ENCODE results near the gene ZSCAN2. TPM values are rescaled to one million over a fixed set of nuclear protein-coding genes. Genes with fewer than 3 reads are reported as not detected.

The ZSCAN2 gene
- total RNA-seq, 1 donor from 2014 or later, result 45.6 TPM

GRCh38 chr15:84671211-84671610, 70.4 kb downstream of the ZSCAN2 start:
- Mint-ChIP-seq H3K36me3 (peaks cover 35% of the 10 kb centered on the region), H3K4me3 (no peak overlapping the region), H3K4me1 (no peaks in the 10 kb centered on the region), H3K27ac (no peak overlapping the region), H3K27me3 (ENCODE audit: low read depth) (no peaks in the 10 kb centered on the region), H3K9me3 (no peaks in the 10 kb centered on the region)
- TF ChIP-seq CTCF (IDR thresholded peaks at IDR 0.05; ENCODE audit: unreplicated experiment), result no peak
- DNase-seq (ENCODE audit: low spot score in 2 of 2, unreplicated experiment in 2 of 2), result no peak

Other genes starting within 250 kb of the ZSCAN2 start
- gene WDR73, start 53.3 kb downstream of the ZSCAN2 start, total RNA-seq, result 47.5 to 49.3 TPM (median 49.3 TPM) in 3 replicates
- gene NMB, start 57.2 kb downstream of the ZSCAN2 start, total RNA-seq, result 6.4 to 7.6 TPM (median 6.7 TPM) in 3 replicates
- 120 to 126 TPM (median 121 TPM) in 3 replicates for gene SEC11A, start 115.1 kb downstream of the ZSCAN2 start, total RNA-seq
- gene ZNF592, start 147.6 kb downstream of the ZSCAN2 start, total RNA-seq, result 31.8 to 32.8 TPM (median 31.9 TPM) in 3 replicates
- 29.7 to 31.3 TPM (median 30.5 TPM) in 3 replicates for gene ALPK3, start 216.3 kb downstream of the ZSCAN2 start, total RNA-seq